CD4-positive, CD25-positive, alpha-beta regulatory T cell (primary cell): ENCODE results near the gene ENPP3. TPM values are rescaled to one million over a fixed set of nuclear protein-coding genes. Genes with fewer than 3 reads are reported as not detected.

Experiments used
- ATAC-seq, 2 donors: fragments of 150-1000 bp; cut with Tn5 transposase; one replicate each; pipeline ENCODE4 v1.10.0; 2021; ENCODE audit warnings: low read depth in 2 of 2, moderate number of reproducible peaks in 2 of 2, moderate library complexity in 1 of 2
- DNase-seq, 3 donors: peaks; one replicate each; pipeline versions ENCODE4 v3.0.0 to v3.0.0-alpha.2; 2012 to 2022; ENCODE audit warnings: mixed read lengths in 1 of 3
- H3K27ac ChIP-seq: one replicate; pipeline ENCODE4 v1.7.0; 2013; ENCODE audit warnings: mild to moderate bottlenecking, low read length; ENCODE audit not compliant: insufficient read depth, poor library complexity, severe bottlenecking
- H3K27me3 ChIP-seq: one replicate; pipeline ENCODE4 v1.7.0; 2013; ENCODE audit warnings: low read length; ENCODE audit not compliant: control insufficient read depth, insufficient read depth
- H3K36me3 ChIP-seq: one replicate; pipeline ENCODE4 v1.7.0; 2013; ENCODE audit warnings: mild to moderate bottlenecking, low read length, moderate library complexity; ENCODE audit not compliant: control insufficient read depth, insufficient read depth
- H3K4me1 ChIP-seq: 2 replicates; pipeline ENCODE4 v1.7.0; 2013; ENCODE audit warnings: mild to moderate bottlenecking, low read length; ENCODE audit not compliant: insufficient read depth, control insufficient read depth, poor library complexity, severe bottlenecking
- H3K4me3 ChIP-seq: one replicate; pipeline ENCODE4 v1.7.0; 2013; ENCODE audit warnings: low read depth, mild to moderate bottlenecking, low read length, moderate library complexity
- H3K9me3 ChIP-seq, 2 experiments: 1 replicate in 1 of 2; 2 replicates in 1 of 2; pipeline ENCODE4 v1.7.0; 2013; ENCODE audit warnings: low read length in 2 of 2, mild to moderate bottlenecking in 1 of 2, moderate library complexity in 1 of 2; ENCODE audit not compliant: control insufficient read depth in 2 of 2
- H3K27ac Mint-ChIP-seq, 3 donors: one replicate each; pipeline ENCODE4 v1.8.0; 2020 to 2022; ENCODE audit warnings: mild to moderate bottlenecking in 3 of 3, mixed read lengths in 3 of 3, moderate library complexity in 2 of 3
- H3K27me3 Mint-ChIP-seq: one replicate; pipeline ENCODE4 v1.8.0; 2022; ENCODE audit warnings: mild to moderate bottlenecking, mixed read lengths
- H3K36me3 Mint-ChIP-seq: one replicate; pipeline ENCODE4 v1.8.0; 2020; ENCODE audit warnings: mixed read lengths
- H3K4me1 Mint-ChIP-seq, 4 donors: one replicate each; pipeline ENCODE4 v1.8.0; 2020 to 2022; ENCODE audit warnings: mixed read lengths in 4 of 4, mild to moderate bottlenecking in 1 of 4
- H3K4me3 Mint-ChIP-seq, 4 donors: one replicate each; pipeline ENCODE4 v1.8.0; 2020 to 2022; ENCODE audit warnings: mild to moderate bottlenecking in 4 of 4, mixed read lengths in 4 of 4, moderate library complexity in 3 of 4
- H3K9me3 Mint-ChIP-seq, 7 donors: one replicate each; pipeline ENCODE4 v1.8.0; 2020 to 2022; ENCODE audit warnings: mixed read lengths in 7 of 7, mild to moderate bottlenecking in 3 of 7, moderate library complexity in 2 of 7
- polyA plus RNA-seq, 4 donors: library from polyadenylated mRNA; unstranded; fragments of 300-500 nt; fragmentation: Illumina TruSeq; gene quantifications; one replicate each; pipeline ENCODE4 v1.2.3, GENCODE V29; 2021
- total RNA-seq: library from RNA; stranded (reverse); gene quantifications from one replicate; pipeline ENCODE4 v1.2.3, GENCODE V29; 2022

Gene ENPP3
- total and polyA plus RNA-seq, 5 donors from 2014 or later, result 0.09 to 0.60 (median 0.32) TPM; not detected in 2

- no peaks in the 10 kb centered on the region for H3K27me3 ChIP-seq
- H3K27ac ChIP-seq, result no peak overlapping the region
- H3K9me3 ChIP-seq, result no peaks in the 10 kb centered on the region
- H3K4me3 ChIP-seq, result no peak overlapping the region
- DNase-seq (no peak), ATAC-seq (no peak)
- H3K4me1 Mint-ChIP-seq, result no peaks in the 10 kb centered on the region
- H3K9me3 Mint-ChIP-seq, result peaks cover 0 to 6% (median 0%) of the 10 kb centered on the region in 7 donors
- no peaks in the 10 kb centered on the region for H3K4me1 ChIP-seq
- H3K36me3 ChIP-seq, result no peaks in the 10 kb centered on the region
- no peak overlapping the region for H3K27ac Mint-ChIP-seq
- peaks cover 4% of the 10 kb centered on the region for H3K27me3 Mint-ChIP-seq
- H3K4me3 Mint-ChIP-seq, result no peak overlapping the region
- H3K36me3 Mint-ChIP-seq, result no peaks in the 10 kb centered on the region
Measured at GRCh38 chr6:131782764-131783163, 145.7 kb downstream of the ENPP3 start.

- no peak overlapping the region for H3K4me3 Mint-ChIP-seq
- H3K36me3 ChIP-seq, result no peaks in the 10 kb centered on the region
- no peaks in the 10 kb centered on the region for H3K27me3 ChIP-seq
- no peak for DNase-seq
- no peak overlapping the region for H3K27ac ChIP-seq
- ATAC-seq, result no peak
- H3K4me1 ChIP-seq, result no peaks in the 10 kb centered on the region
- no peaks in the 10 kb centered on the region for H3K9me3 ChIP-seq
- H3K27ac Mint-ChIP-seq, result no peak overlapping the region
- no peaks in the 10 kb centered on the region for H3K4me1 Mint-ChIP-seq
- H3K9me3 Mint-ChIP-seq, result peaks cover 0 to 6% (median 0%) of the 10 kb centered on the region in 7 donors
- peaks cover 7% of the 10 kb centered on the region for H3K27me3 Mint-ChIP-seq
- H3K36me3 Mint-ChIP-seq, result no peaks in the 10 kb centered on the region
- no peak overlapping the region for H3K4me3 ChIP-seq
Measured at GRCh38 chr6:131784561-131784960, 147.5 kb downstream of the ENPP3 start.

- ATAC-seq, result no peak
- H3K4me3 Mint-ChIP-seq, result no peak overlapping the region
- DNase-seq, result no peak
Measured at GRCh38 chr6:131787079-131787478, 150.0 kb downstream of the ENPP3 start.

GRCh38 chr6:131787766-131788712, 150.9 kb downstream of the ENPP3 start:
- DNase-seq (no peak), ATAC-seq (no peak)
- Histone ChIP-seq H3K9me3 (no peaks in the 10 kb centered on the region), H3K4me1 (no peaks in the 10 kb centered on the region), H3K4me3 (no peak overlapping the region), H3K27ac (no peak overlapping the region), H3K36me3 (no peaks in the 10 kb centered on the region), H3K27me3 (no peaks in the 10 kb centered on the region)
- Mint-ChIP-seq H3K36me3 (no peaks in the 10 kb centered on the region), H3K27ac (no peak overlapping the region), H3K27me3 (peaks cover 4% of the 10 kb centered on the region), H3K4me1 (no peaks in the 10 kb centered on the region), H3K9me3 (peaks cover 0 to 4% (median 0%) of the 10 kb centered on the region in 7 donors), H3K4me3 (no peak overlapping the region)

More at GRCh38 chr6:131787079-131787478, 150.0 kb downstream of the ENPP3 start:
- Histone ChIP-seq H3K36me3 (no peaks in the 10 kb centered on the region), H3K9me3 (no peaks in the 10 kb centered on the region), H3K4me3 (no peak overlapping the region), H3K4me1 (no peaks in the 10 kb centered on the region), H3K27ac (no peak overlapping the region), H3K27me3 (no peaks in the 10 kb centered on the region)
- Mint-ChIP-seq H3K27me3 (peaks cover 4% of the 10 kb centered on the region), H3K36me3 (no peaks in the 10 kb centered on the region), H3K4me1 (no peaks in the 10 kb centered on the region), H3K9me3 (peaks cover 0 to 6% (median 0%) of the 10 kb centered on the region in 7 donors), H3K27ac (no peak overlapping the region)

- no peak overlapping the region for H3K4me3 Mint-ChIP-seq
- H3K27me3 Mint-ChIP-seq, result peaks cover 4% of the 10 kb centered on the region
- Histone ChIP-seq H3K4me3 (no peak overlapping the region), H3K36me3 (no peaks in the 10 kb centered on the region), H3K4me1 (no peaks in the 10 kb centered on the region), H3K9me3 (no peaks in the 10 kb centered on the region), H3K27ac (no peak overlapping the region), H3K27me3 (no peaks in the 10 kb centered on the region)
- peaks cover 0 to 4% (median 0%) of the 10 kb centered on the region in 7 donors for H3K9me3 Mint-ChIP-seq
- DNase-seq (no peak), ATAC-seq (no peak)
- H3K4me1 Mint-ChIP-seq, result no peaks in the 10 kb centered on the region
- H3K36me3 Mint-ChIP-seq, result no peaks in the 10 kb centered on the region
- no peak overlapping the region for H3K27ac Mint-ChIP-seq
Measured at GRCh38 chr6:131789219-131789618, 152.1 kb downstream of the ENPP3 start.

GRCh38 chr6:131791476-131791875, 154.4 kb downstream of the ENPP3 start:
- no peaks in the 10 kb centered on the region for H3K4me1 Mint-ChIP-seq

GRCh38 chr6:131792091-131792496, 155.0 kb downstream of the ENPP3 start:
- Mint-ChIP-seq H3K9me3 (no peaks in the 10 kb centered on the region), H3K4me3 (no peak overlapping the region), H3K27me3 (peaks cover 8% of the 10 kb centered on the region), H3K27ac (no peak overlapping the region), H3K36me3 (no peaks in the 10 kb centered on the region), H3K4me1 (no peaks in the 10 kb centered on the region)
- Histone ChIP-seq H3K9me3 (no peaks in the 10 kb centered on the region), H3K36me3 (no peaks in the 10 kb centered on the region), H3K4me3 (no peak overlapping the region), H3K27ac (no peak overlapping the region), H3K27me3 (no peaks in the 10 kb centered on the region), H3K4me1 (no peaks in the 10 kb centered on the region)
- ATAC-seq (no peak), DNase-seq (no peak)

More at GRCh38 chr6:131791476-131791875, 154.4 kb downstream of the ENPP3 start:
- no peaks in the 10 kb centered on the region for H3K9me3 Mint-ChIP-seq
- H3K4me3 ChIP-seq, result no peak overlapping the region
- no peak for ATAC-seq
- no peaks in the 10 kb centered on the region for H3K36me3 Mint-ChIP-seq
- peaks cover 7% of the 10 kb centered on the region for H3K27me3 Mint-ChIP-seq
- no peaks in the 10 kb centered on the region for H3K9me3 ChIP-seq
- no peak overlapping the region for H3K4me3 Mint-ChIP-seq
- no peaks in the 10 kb centered on the region for H3K4me1 ChIP-seq
- no peaks in the 10 kb centered on the region for H3K27me3 ChIP-seq
- H3K36me3 ChIP-seq, result no peaks in the 10 kb centered on the region
- no peak overlapping the region for H3K27ac ChIP-seq
- H3K27ac Mint-ChIP-seq, result no peak overlapping the region
- DNase-seq, result no peak

- no peaks in the 10 kb centered on the region for H3K36me3 ChIP-seq
- peaks cover 0 to 8% (median 0%) of the 10 kb centered on the region in 7 donors for H3K9me3 Mint-ChIP-seq
- H3K27me3 Mint-ChIP-seq, result peaks cover 26% of the 10 kb centered on the region
- no peak overlapping the region for H3K27ac ChIP-seq
- peaks cover 2% of the 10 kb centered on the region for H3K27me3 ChIP-seq
- H3K4me1 Mint-ChIP-seq, result no peaks in the 10 kb centered on the region
- no peaks in the 10 kb centered on the region for H3K4me1 ChIP-seq
- H3K4me3 ChIP-seq, result no peak overlapping the region
- DNase-seq, result no peak
- H3K4me3 Mint-ChIP-seq, result no peak overlapping the region
- H3K9me3 ChIP-seq, result peaks cover 0 to 4% of the 10 kb centered on the region in 2 experiments
- no peaks in the 10 kb centered on the region for H3K36me3 Mint-ChIP-seq
- H3K27ac Mint-ChIP-seq, result no peak overlapping the region
- ATAC-seq, result no peak
Measured at GRCh38 chr6:131795366-131795765, 158.3 kb downstream of the ENPP3 start.
